Endothelial cell of umbilical vein (primary cell): ENCODE measurements around the gene INPP5E. TPM values are rescaled to one million over a fixed set of nuclear protein-coding genes. Genes with fewer than 3 reads are reported as not detected.

Experiments
- BruUV-seq: library from RNA; stranded (reverse); fragments of 400-500 nt; replicated peaks from 2 replicates; lab custom pipeline; 2021; lab: Mats Ljungman, UMichigan
- CTCF ChIA-PET: fragments of 300-600, 350-600 bp; sonication (Branson Sonifier 250); formaldehyde crosslinking; loops from one replicate; lab custom pipeline; 2021; ENCODE audit warnings: antibody characterized with exemption, inconsistent platforms; lab: Charles Lee
- POLR2A ChIA-PET: fragments of 300-600, 350-600 bp; sonication (Branson Sonifier 250); formaldehyde crosslinking; loops from one replicate; lab custom pipeline; 2021; ENCODE audit warnings: antibody characterized with exemption, inconsistent platforms; lab: Charles Lee
- DNase-seq: peaks from one replicate; pipeline ENCODE4 v3.0.0-alpha.2; 2011; ENCODE audit warnings: low read depth, low spot score
- FAIRE-seq: peaks from 2 replicates; lab custom pipeline; 2011; peaks lifted over from hg19 to GRCh38; lab: Jason Lieb, UNC
- H2AFZ ChIP-seq: 2 replicates; pipeline ENCODE4 v1.6.0; 2012; ENCODE audit warnings: low read depth, low read length, control low read depth, inconsistent platforms
- H3K27ac ChIP-seq: 2 replicates; pipeline ENCODE4 v1.5.1; 2011; ENCODE audit warnings: low read depth, mild to moderate bottlenecking, control low read depth, low read length, moderate library complexity; ENCODE audit not compliant: insufficient read depth
- H3K27me3 ChIP-seq, 2 experiments: 2 replicates each; pipeline versions ENCODE4 v1.6.0 to v1.6.1; 2011; ENCODE audit warnings: low read length in 2 of 2, mixed read lengths in 1 of 2; ENCODE audit not compliant: control insufficient read depth in 2 of 2, insufficient read depth in 2 of 2
- H3K36me3 ChIP-seq, 2 experiments: 2 replicates in 1 of 2; 3 replicates in 1 of 2; pipeline ENCODE4 v1.5.1; 2011; ENCODE audit warnings: low read length in 2 of 2, mild to moderate bottlenecking in 1 of 2, moderate library complexity in 1 of 2; ENCODE audit not compliant: control insufficient read depth in 2 of 2, insufficient read depth in 2 of 2; ENCODE audit errors: extremely low read depth in 1 of 2
- H3K4me1 ChIP-seq: 3 replicates; pipeline ENCODE4 v1.5.1; 2011; ENCODE audit warnings: mild to moderate bottlenecking, low read length; ENCODE audit not compliant: control insufficient read depth, insufficient read depth; ENCODE audit errors: extremely low read depth
- H3K4me2 ChIP-seq: 2 replicates; pipeline ENCODE4 v1.6.1; 2011; ENCODE audit warnings: low read length, control low read depth, mixed read lengths; ENCODE audit not compliant: insufficient read depth
- H3K4me3 ChIP-seq, 3 experiments: fragments of 200-600 bp in 1 of 3; sonication (generic), shearing (Covaris generic) in 1 of 3; replicated peaks in 1 of 3; 2 replicates each; pipeline ENCODE4 v1.5.1; 2011 to 2016; ENCODE audit warnings: control low read depth in 3 of 3, low read length in 3 of 3, mild to moderate bottlenecking in 2 of 3, inconsistent platforms in 1 of 3, low read depth in 1 of 3, moderate library complexity in 1 of 3; ENCODE audit not compliant: insufficient read depth in 1 of 3
- H3K79me2 ChIP-seq: 2 replicates; pipeline ENCODE4 v1.6.0; 2012; ENCODE audit warnings: low read length, inconsistent platforms; ENCODE audit not compliant: control insufficient read depth, insufficient read depth
- H3K9ac ChIP-seq: replicated peaks from 2 replicates; pipeline ENCODE3; 2011; ENCODE audit warnings: low read length, control low read depth; ENCODE audit not compliant: insufficient read depth; ENCODE audit errors: extremely low read depth
- H3K9me1 ChIP-seq: replicated peaks from 3 replicates; pipeline ENCODE4 v1.6.0; 2011; ENCODE audit warnings: mild to moderate bottlenecking, low read length; ENCODE audit not compliant: control insufficient read depth, insufficient read depth; ENCODE audit errors: extremely low read depth
- H3K9me3 ChIP-seq: replicated peaks from 2 replicates; pipeline ENCODE4 v1.5.1; 2012; ENCODE audit warnings: low read length, inconsistent platforms; ENCODE audit not compliant: control insufficient read depth, insufficient read depth
- H4K20me1 ChIP-seq: replicated peaks from 2 replicates; pipeline ENCODE3; 2011; ENCODE audit warnings: mild to moderate bottlenecking, low read length; ENCODE audit not compliant: control insufficient read depth, insufficient read depth; ENCODE audit errors: extremely low read depth
- CTCF ChIP-seq, 2 donors: IDR thresholded peaks; 1 replicate in 1 of 2; 2 replicates in 1 of 2; pipeline ENCODE4 v1.5.1; 2011; ENCODE audit warnings: low read length in 2 of 2, mild to moderate bottlenecking in 2 of 2, moderate library complexity in 2 of 2, control low read depth in 1 of 2, inconsistent platforms in 1 of 2, low read depth in 1 of 2; ENCODE audit not compliant: insufficient read depth in 1 of 2; ENCODE audit errors: extremely low read depth in 1 of 2
- EZH2 ChIP-seq: IDR thresholded peaks from 2 replicates; pipeline ENCODE4 v1.6.1; 2012; ENCODE audit warnings: borderline replicate concordance, low read depth, mild to moderate bottlenecking, moderate library complexity, low read length, inconsistent platforms; ENCODE audit not compliant: severe bottlenecking
- FOS ChIP-seq: IDR thresholded peaks from 2 replicates; pipeline ENCODE4 v1.6.1; 2011; ENCODE audit warnings: mild to moderate bottlenecking, low read length, moderate library complexity, borderline replicate concordance; ENCODE audit not compliant: insufficient read depth
- GATA2 ChIP-seq: IDR thresholded peaks from 2 replicates; pipeline ENCODE4 v1.7.0; 2011; ENCODE audit warnings: low read depth, mild to moderate bottlenecking, moderate library complexity, mixed read lengths, low read length; ENCODE audit not compliant: insufficient read length, insufficient read depth
- JUN ChIP-seq: IDR thresholded peaks from 2 replicates; pipeline ENCODE4 v1.6.1; 2011; ENCODE audit warnings: borderline replicate concordance, low read depth; ENCODE audit not compliant: insufficient read length, insufficient read depth
- MAX ChIP-seq: IDR thresholded peaks from 2 replicates; pipeline ENCODE4 v1.6.1; 2011; ENCODE audit not compliant: insufficient read depth, insufficient read length
- MYC ChIP-seq: IDR thresholded peaks from one replicate; pipeline ENCODE4 v1.6.1; 2011; ENCODE audit warnings: mild to moderate bottlenecking, low read depth, low read length
- POLR2A ChIP-seq: IDR thresholded peaks from 2 replicates; pipeline ENCODE4 v1.6.1; 2012; ENCODE audit warnings: low read depth, mild to moderate bottlenecking, control low read depth, low read length
- POLR2AphosphoS5 ChIP-seq: IDR thresholded peaks from 2 replicates; pipeline ENCODE4 v1.6.1; 2012; ENCODE audit warnings: low read depth, mild to moderate bottlenecking, control low read depth, low read length, moderate library complexity; ENCODE audit not compliant: insufficient read depth
- dilution Hi-C: fragments of 300-500 bp; cut with MboI; formaldehyde crosslinking; loops from one replicate; pipeline ENCODE4 v1.15.0; 2019; ENCODE audit warnings: low sequenced_read_pairs; ENCODE audit not compliant: extremely low pct_ligation_motif_present
- intact Hi-C: fragments of 100-400 bp; cut with micrococcal nuclease; formaldehyde crosslinking; loops from one replicate; pipeline ENCODE4 v1.10.0; 2022
- polyA plus RNA-seq, 4 experiments: library from polyadenylated mRNA; depleted of rRNA in 3 of 4; stranded (reverse) in 3 of 4; unstranded in 1 of 4; fragments of >200 nt; gene quantifications; 2 replicates each; pipeline versions ENCODE4 v1.2.1 to v1.2.3, GENCODE V29; 2011 to 2012; ENCODE audit warnings: missing spikeins in 1 of 4
- total RNA-seq: library from RNA; stranded (reverse); gene quantifications from 2 replicates; pipeline ENCODE4 v1.2.3, GENCODE V29; 2021

The INPP5E gene
- total and polyA plus RNA-seq, 2 donors (not counting 3 experiments of a cell fraction or from before 2014, with no cell fraction given): 15.0 to 24.5 TPM

- H3K9ac ChIP-seq: peak overlapping the region; percentile 89
- H3K4me2 ChIP-seq: peak overlapping the region; percentile 57
- H2AFZ ChIP-seq: peak overlapping the region; percentile 49
- peak overlapping the region; percentile 87 for H3K27ac ChIP-seq
- H3K4me1 ChIP-seq: peaks cover 16% of the 10 kb centered on the region
- BruUV-seq: no TSS peak
- H3K27me3 ChIP-seq: no peaks in the 10 kb centered on the region
- CTCF ChIA-PET: interaction anchor here (0.6 to 8.5 kb wide), 13 partner anchors 29 to 209 kb away, joined by 3 to 261 read pairs (median 9); no protein-coding TSS in a partner anchor
- no peaks in the 10 kb centered on the region for H3K9me3 ChIP-seq
- intact Hi-C loops: loop anchor here (1.0 to 5.0 kb wide), 4 partner anchors 147 to 228 kb away; partner anchors contain the start of gene DIPK1B
- TF ChIP-seq JUN: no peak
- no peak for TF ChIP-seq EZH2
- no peak for TF ChIP-seq FOS
- no peak for TF ChIP-seq MAX
- TF ChIP-seq POLR2A: no peak
- no peak for TF ChIP-seq CTCF (IDR thresholded peaks at IDR 0.05; ENCODE audit: extremely low read depth in 1 of 2, insufficient read depth in 1 of 2, low read depth in 1 of 2, low read length in 2 of 2)
- no peak for TF ChIP-seq MYC
- no peak for TF ChIP-seq POLR2AphosphoS5
- no peak for TF ChIP-seq GATA2
- POLR2A ChIA-PET: interaction anchor here (1.0 to 1.3 kb wide), 2 partner anchors 141 to 147 kb away, joined by 3 to 5 read pairs; no protein-coding TSS in a partner anchor
- H3K36me3 ChIP-seq: no peaks in the 10 kb centered on the region
- no peak for FAIRE-seq
- H3K4me3 ChIP-seq: peak overlapping the region in 2 of 3 experiments; percentile 31 to 51
- no peak for DNase-seq
- H3K79me2 ChIP-seq: peaks cover 30% of the 10 kb centered on the region
- H3K9me1 ChIP-seq: no peaks in the 10 kb centered on the region
- no peaks in the 10 kb centered on the region for H4K20me1 ChIP-seq
- dilution Hi-C loops: loop anchor here (10.0 kb wide), 1 partner anchor 70 kb away; no protein-coding TSS in a partner anchor
Measured at GRCh38 chr9:136484153-136485048, 44.8 kb upstream of the INPP5E start.
